HepG2 (cell line): ENCODE measurements around the gene MORN3. TPM values are rescaled to one million over a fixed set of nuclear protein-coding genes. Genes with fewer than 3 reads are reported as not detected.
A peak's percentile ranks its signal among the peaks of the same experiment; 100 is the strongest.

Experiments
- ARID2 ChIP-seq: sonication (generic); formaldehyde crosslinking; IDR thresholded peaks from 2 replicates; pipeline ENCODE4 v1.8.1; 2022; ENCODE audit warnings: mild to moderate bottlenecking, missing genetic modification reagents, borderline replicate concordance
- CBX5 ChIP-seq: sonication (generic); formaldehyde crosslinking; IDR thresholded peaks from 2 replicates; pipeline ENCODE4 v1.4.0; 2020; ENCODE audit warnings: missing genetic modification reagents, borderline replicate concordance
- EEA1 ChIP-seq: sonication (generic); formaldehyde crosslinking; IDR thresholded peaks from 2 replicates; pipeline ENCODE4 v1.5.1; 2020; ENCODE audit warnings: mild to moderate bottlenecking, missing genetic modification reagents, borderline replicate concordance
- FOXC1 ChIP-seq: sonication (generic); formaldehyde crosslinking; IDR thresholded peaks from 2 replicates; pipeline ENCODE4 v1.8.0; 2022; ENCODE audit warnings: mild to moderate bottlenecking, missing genetic modification reagents, borderline replicate concordance
- GABPB1 ChIP-seq: IDR thresholded peaks from 2 replicates; pipeline ENCODE4 v1.6.1; 2016; ENCODE audit warnings: mild to moderate bottlenecking, missing genetic modification reagents, moderate library complexity, missing compliant biosample characterization
- KDM5B ChIP-seq: sonication (generic); formaldehyde crosslinking; IDR thresholded peaks from 2 replicates; pipeline ENCODE4 v1.4.0; 2020; ENCODE audit warnings: missing genetic modification reagents, mild to moderate bottlenecking, borderline replicate concordance
- KLF16 ChIP-seq, 2 experiments: sonication (generic) in 1 of 2; formaldehyde crosslinking in 1 of 2; IDR thresholded peaks; 2 replicates each; pipeline versions ENCODE4 v1.6.1 to v1.8.0; 2016 to 2023; ENCODE audit warnings: missing genetic modification reagents in 2 of 2, missing compliant biosample characterization in 1 of 2
- MAFG ChIP-seq: sonication (generic); formaldehyde crosslinking; IDR thresholded peaks from 2 replicates; pipeline ENCODE4 v1.5.1; 2020; ENCODE audit warnings: mild to moderate bottlenecking, missing genetic modification reagents
- MXI1 ChIP-seq: IDR thresholded peaks from 3 replicates; pipeline ENCODE4 v1.6.1; 2012; ENCODE audit warnings: low read depth, low read length, inconsistent platforms, borderline replicate concordance
- NFATC3 ChIP-seq: sonication (generic); formaldehyde crosslinking; IDR thresholded peaks from 2 replicates; pipeline ENCODE4 v1.5.1; 2020; ENCODE audit warnings: mild to moderate bottlenecking, missing genetic modification reagents
- NFKBIZ ChIP-seq: IDR thresholded peaks from 2 replicates; pipeline ENCODE4 v1.6.1; 2018; ENCODE audit warnings: missing genetic modification reagents, missing compliant biosample characterization
- RCOR2 ChIP-seq: IDR thresholded peaks from 2 replicates; pipeline ENCODE4 v1.6.1; 2016; ENCODE audit warnings: missing biosample characterization, missing genetic modification reagents
- REPIN1 ChIP-seq: sonication (generic); formaldehyde crosslinking; IDR thresholded peaks from 2 replicates; pipeline ENCODE4 v1.8.0; 2022; ENCODE audit warnings: missing genetic modification reagents, low read depth, mild to moderate bottlenecking, borderline replicate concordance
- SETDB1 ChIP-seq: sonication (generic); formaldehyde crosslinking; IDR thresholded peaks from 2 replicates; pipeline ENCODE4 v1.5.1; 2020; ENCODE audit warnings: missing genetic modification reagents, mild to moderate bottlenecking, borderline replicate concordance
- ZNF101 ChIP-seq: sonication (generic); formaldehyde crosslinking; IDR thresholded peaks from 2 replicates; pipeline ENCODE4 v1.4.0; 2020; ENCODE audit warnings: mild to moderate bottlenecking, low read depth, missing genetic modification reagents, borderline replicate concordance
- ZNF136 ChIP-seq: sonication (generic); formaldehyde crosslinking; IDR thresholded peaks from 2 replicates; pipeline ENCODE4 v1.8.1; 2022; ENCODE audit warnings: low read depth, mild to moderate bottlenecking, moderate library complexity, missing genetic modification reagents
- ZNF256 ChIP-seq: sonication (generic); formaldehyde crosslinking; conservative IDR thresholded peaks from 2 replicates; pipeline ENCODE4 v1.4.0; 2020; ENCODE audit warnings: missing genetic modification reagents
- ZSCAN20 ChIP-seq: sonication (generic); formaldehyde crosslinking; IDR thresholded peaks from 2 replicates; pipeline ENCODE4 v1.4.0; 2020; ENCODE audit warnings: missing genetic modification reagents, mild to moderate bottlenecking, borderline replicate concordance
- polyA plus RNA-seq, 8 experiments: library from polyadenylated mRNA; depleted of rRNA in 3 of 8; stranded (reverse) in 7 of 8; unstranded in 1 of 8; fragments of >200 nt; fragmentation: Illumina TruSeq in 4 of 8; extraction: Trizol in 4 of 8; gene quantifications; 2 replicates each; pipeline versions ENCODE4 v1.2.1 to v1.2.3, GENCODE V29; 2011 to 2016; ENCODE audit warnings: low read depth in 4 of 8, missing spikeins in 1 of 8, mixed read lengths in 1 of 8; ENCODE audit not compliant: insufficient read depth in 1 of 8
- total RNA-seq, 5 experiments: library from RNA; depleted of rRNA; stranded (reverse); fragments of >200 nt; fragmentation: Illumina TruSeq; extraction: Trizol; gene quantifications; 2 replicates each; pipeline ENCODE4 v1.2.3, GENCODE V29; 2016; ENCODE audit warnings: low read depth in 1 of 5
- TF ChIP-seq, protein P1 (sequence below): sonication (generic); formaldehyde crosslinking; IDR thresholded peaks from 2 replicates; pipeline ENCODE4 v1.5.1; 2020; ENCODE audit warnings: mild to moderate bottlenecking, missing genetic modification reagents, moderate library complexity
- TF ChIP-seq, protein P2 (sequence below): sonication (generic); formaldehyde crosslinking; IDR thresholded peaks from 2 replicates; pipeline ENCODE4 v1.4.0; 2020; ENCODE audit warnings: missing genetic modification reagents, mild to moderate bottlenecking, borderline replicate concordance
- TF ChIP-seq, protein P3 (sequence below): sonication (generic); formaldehyde crosslinking; IDR thresholded peaks from 2 replicates; pipeline ENCODE4 v1.5.1; 2020; ENCODE audit warnings: missing genetic modification reagents, mild to moderate bottlenecking, borderline replicate concordance

The MORN3 gene
- total and polyA plus RNA-seq, 2 of the 13 experiments (the other 11 are each of a cell fraction or from before 2014, with no cell fraction given) = 1.1 to 2.0 TPM

DNA sequence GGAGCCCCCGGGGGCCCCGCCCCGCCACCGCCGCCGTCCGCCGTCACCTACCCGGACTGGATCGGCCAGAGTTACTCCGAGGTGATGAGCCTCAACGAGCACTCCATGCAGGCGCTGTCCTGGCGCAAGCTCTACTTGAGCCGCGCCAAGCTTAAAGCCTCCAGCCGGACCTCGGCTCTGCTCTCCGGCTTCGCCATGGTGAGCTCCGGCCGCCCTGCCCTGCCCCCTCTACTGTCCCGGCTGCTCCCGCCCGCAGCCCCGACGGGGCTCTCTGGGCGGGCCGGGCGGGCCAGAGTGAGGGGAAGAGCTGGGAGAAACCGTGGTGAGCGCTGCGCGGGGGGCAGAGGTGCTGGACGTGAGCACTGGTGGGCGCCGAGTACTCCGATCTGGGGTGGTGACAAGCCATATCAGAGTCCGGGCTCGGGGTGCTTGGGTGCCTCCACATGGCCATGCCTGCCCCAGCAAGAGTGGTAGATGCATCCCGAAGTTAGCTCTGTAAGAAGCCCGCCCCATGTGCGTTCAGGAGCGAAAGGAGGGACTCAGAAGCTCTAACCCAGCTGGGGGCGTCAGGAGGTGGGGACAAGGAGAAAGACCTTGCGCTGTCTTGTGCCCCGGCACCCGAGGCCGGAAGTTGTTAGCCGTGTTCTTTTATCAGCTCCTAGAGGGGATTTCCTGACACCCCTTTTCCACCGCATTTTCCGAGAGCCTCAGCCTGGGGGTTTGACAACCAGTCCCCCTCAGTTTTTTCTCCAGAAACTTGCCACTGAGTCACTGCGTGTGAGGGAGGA, 42.4 kb downstream of the MORN3 start (continued):
- TF ChIP-seq KLF16 (CRISPR knock-in tag; IDR thresholded peaks at IDR 0.05) = no peak
- TF ChIP-seq, protein P1, sequence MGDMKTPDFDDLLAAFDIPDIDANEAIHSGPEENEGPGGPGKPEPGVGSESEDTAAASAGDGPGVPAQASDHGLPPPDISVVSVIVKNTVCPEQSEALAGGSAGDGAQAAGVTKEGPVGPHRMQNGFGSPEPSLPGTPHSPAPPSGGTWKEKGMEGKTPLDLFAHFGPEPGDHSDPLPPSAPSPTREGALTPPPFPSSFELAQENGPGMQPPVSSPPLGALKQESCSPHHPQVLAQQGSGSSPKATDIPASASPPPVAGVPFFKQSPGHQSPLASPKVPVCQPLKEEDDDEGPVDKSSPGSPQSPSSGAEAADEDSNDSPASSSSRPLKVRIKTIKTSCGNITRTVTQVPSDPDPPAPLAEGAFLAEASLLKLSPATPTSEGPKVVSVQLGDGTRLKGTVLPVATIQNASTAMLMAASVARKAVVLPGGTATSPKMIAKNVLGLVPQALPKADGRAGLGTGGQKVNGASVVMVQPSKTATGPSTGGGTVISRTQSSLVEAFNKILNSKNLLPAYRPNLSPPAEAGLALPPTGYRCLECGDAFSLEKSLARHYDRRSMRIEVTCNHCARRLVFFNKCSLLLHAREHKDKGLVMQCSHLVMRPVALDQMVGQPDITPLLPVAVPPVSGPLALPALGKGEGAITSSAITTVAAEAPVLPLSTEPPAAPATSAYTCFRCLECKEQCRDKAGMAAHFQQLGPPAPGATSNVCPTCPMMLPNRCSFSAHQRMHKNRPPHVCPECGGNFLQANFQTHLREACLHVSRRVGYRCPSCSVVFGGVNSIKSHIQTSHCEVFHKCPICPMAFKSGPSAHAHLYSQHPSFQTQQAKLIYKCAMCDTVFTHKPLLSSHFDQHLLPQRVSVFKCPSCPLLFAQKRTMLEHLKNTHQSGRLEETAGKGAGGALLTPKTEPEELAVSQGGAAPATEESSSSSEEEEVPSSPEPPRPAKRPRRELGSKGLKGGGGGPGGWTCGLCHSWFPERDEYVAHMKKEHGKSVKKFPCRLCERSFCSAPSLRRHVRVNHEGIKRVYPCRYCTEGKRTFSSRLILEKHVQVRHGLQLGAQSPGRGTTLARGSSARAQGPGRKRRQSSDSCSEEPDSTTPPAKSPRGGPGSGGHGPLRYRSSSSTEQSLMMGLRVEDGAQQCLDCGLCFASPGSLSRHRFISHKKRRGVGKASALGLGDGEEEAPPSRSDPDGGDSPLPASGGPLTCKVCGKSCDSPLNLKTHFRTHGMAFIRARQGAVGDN (CRISPR knock-in tag) = peak; percentile 56; the same call in 1 of the 2 replicates
- TF ChIP-seq EEA1 = no peak
- no peak; the same call in 1 of the 2 replicates for TF ChIP-seq CBX5 (CRISPR knock-in tag)
- no peak for TF ChIP-seq ZSCAN20 (CRISPR knock-in tag)
- no peak for TF ChIP-seq MAFG (CRISPR knock-in tag)
- peak; percentile 21; the same call in 1 of the 2 replicates for TF ChIP-seq KDM5B (CRISPR knock-in tag)
- TF ChIP-seq NFATC3 (CRISPR knock-in tag) = no peak
- TF ChIP-seq ZNF256 (CRISPR knock-in tag) = no peak
- TF ChIP-seq ZNF136 = no peak
- no peak for TF ChIP-seq NFKBIZ (CRISPR knock-in tag)
- TF ChIP-seq ARID2 (CRISPR knock-in tag) = no peak
- 0 out of 2 replicates have a peak, but pooled peaks have one; percentile 10 for TF ChIP-seq GABPB1 (CRISPR knock-in tag)
- no peak for TF ChIP-seq SETDB1 (CRISPR knock-in tag)
- no peak for TF ChIP-seq RCOR2 (CRISPR knock-in tag)
- no peak; the same call in 2 of the 3 replicates for TF ChIP-seq MXI1
- no peak for TF ChIP-seq FOXC1
- TF ChIP-seq, protein P2, sequence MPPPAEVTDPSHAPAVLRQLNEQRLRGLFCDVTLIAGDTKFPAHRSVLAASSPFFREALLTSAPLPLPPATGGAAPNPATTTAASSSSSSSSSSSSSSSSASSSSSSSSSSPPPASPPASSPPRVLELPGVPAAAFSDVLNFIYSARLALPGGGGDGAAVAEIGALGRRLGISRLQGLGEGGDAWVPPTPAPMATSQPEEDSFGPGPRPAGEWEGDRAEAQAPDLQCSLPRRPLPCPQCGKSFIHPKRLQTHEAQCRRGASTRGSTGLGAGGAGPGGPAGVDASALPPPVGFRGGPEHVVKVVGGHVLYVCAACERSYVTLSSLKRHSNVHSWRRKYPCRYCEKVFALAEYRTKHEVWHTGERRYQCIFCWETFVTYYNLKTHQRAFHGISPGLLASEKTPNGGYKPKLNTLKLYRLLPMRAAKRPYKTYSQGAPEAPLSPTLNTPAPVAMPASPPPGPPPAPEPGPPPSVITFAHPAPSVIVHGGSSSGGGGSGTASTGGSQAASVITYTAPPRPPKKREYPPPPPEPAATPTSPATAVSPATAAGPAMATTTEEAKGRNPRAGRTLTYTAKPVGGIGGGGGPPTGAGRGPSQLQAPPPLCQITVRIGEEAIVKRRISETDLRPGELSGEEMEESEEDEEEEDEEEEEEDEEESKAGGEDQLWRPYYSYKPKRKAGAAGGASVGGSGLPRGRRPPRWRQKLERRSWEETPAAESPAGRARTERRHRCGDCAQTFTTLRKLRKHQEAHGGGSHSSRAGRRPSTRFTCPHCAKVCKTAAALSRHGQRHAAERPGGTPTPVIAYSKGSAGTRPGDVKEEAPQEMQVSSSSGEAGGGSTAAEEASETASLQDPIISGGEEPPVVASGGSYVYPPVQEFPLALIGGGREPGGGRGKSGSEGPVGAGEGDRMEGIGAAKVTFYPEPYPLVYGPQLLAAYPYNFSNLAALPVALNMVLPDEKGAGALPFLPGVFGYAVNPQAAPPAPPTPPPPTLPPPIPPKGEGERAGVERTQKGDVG (CRISPR knock-in tag) = no peak
- no peak for TF ChIP-seq REPIN1 (CRISPR knock-in tag)
- TF ChIP-seq ZNF101 (CRISPR knock-in tag) = no peak
- TF ChIP-seq, protein P3, sequence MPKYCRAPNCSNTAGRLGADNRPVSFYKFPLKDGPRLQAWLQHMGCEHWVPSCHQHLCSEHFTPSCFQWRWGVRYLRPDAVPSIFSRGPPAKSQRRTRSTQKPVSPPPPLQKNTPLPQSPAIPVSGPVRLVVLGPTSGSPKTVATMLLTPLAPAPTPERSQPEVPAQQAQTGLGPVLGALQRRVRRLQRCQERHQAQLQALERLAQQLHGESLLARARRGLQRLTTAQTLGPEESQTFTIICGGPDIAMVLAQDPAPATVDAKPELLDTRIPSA (CRISPR knock-in tag) = no peak
